H4 (cell line): ENCODE results near the gene MYO1D. TPM values are rescaled to one million over a fixed set of nuclear protein-coding genes. Genes with fewer than 3 reads are reported as not detected.
A peak's percentile ranks its signal among the peaks of the same experiment; 100 is the strongest.

Experiments used
- DNase-seq: peaks from one replicate; pipeline ENCODE4 v3.0.0-alpha.2; 2015; ENCODE audit warnings: low spot score
- total RNA-seq: library from RNA; depleted of rRNA; stranded (reverse); fragments of >200 nt; shearing (Covaris generic); gene quantifications from 2 replicates; pipeline ENCODE4 v1.2.3, GENCODE V29; 2014

The MYO1D gene
- total RNA-seq, 1 experiment from 2014 or later: 12.6 TPM

DNA sequence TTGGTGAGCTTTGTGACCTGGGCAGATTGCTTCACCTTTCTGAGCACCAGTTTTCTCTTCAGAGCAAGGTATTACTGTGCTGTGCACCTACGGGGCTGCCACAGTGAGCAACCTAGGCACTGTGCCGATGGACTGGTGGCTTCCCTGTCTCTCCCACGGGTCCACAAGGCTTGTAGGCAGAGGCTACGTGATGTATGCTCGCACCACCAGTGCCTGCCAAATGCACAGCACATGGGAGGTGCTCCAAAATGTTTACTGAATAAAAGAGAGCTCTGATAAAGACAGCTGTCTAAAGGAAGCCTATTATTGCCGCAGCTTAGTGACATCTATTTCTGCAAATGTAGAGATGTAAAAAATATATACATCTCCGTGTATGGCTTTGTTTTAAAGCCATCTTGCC lies 251.0 kb downstream of the MYO1D start:
- DNase-seq: no peak

GRCh38 chr17:32623196-32623595 lies 253.7 kb downstream of the MYO1D start:
- no peak for DNase-seq

DNA sequence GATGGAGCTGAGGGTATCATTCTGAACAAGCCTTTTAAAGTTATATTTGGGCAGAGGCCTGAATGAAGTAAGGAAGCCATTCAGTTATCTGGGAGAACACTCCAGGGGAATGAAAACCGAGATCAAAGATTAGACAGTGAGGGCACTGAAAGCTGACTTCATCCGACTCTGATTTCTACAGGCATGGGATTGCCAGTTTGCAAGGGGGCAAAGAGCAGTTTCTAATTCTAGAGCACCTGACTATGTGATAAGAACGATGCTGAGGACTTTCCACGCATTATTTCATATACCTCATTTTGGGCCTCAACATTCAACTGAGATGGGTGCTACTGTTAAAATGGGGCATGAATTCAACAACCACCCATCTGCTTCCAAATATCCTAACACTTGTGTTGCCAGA lies 254.4 kb downstream of the MYO1D start:
- DNase-seq: no peak

DNA sequence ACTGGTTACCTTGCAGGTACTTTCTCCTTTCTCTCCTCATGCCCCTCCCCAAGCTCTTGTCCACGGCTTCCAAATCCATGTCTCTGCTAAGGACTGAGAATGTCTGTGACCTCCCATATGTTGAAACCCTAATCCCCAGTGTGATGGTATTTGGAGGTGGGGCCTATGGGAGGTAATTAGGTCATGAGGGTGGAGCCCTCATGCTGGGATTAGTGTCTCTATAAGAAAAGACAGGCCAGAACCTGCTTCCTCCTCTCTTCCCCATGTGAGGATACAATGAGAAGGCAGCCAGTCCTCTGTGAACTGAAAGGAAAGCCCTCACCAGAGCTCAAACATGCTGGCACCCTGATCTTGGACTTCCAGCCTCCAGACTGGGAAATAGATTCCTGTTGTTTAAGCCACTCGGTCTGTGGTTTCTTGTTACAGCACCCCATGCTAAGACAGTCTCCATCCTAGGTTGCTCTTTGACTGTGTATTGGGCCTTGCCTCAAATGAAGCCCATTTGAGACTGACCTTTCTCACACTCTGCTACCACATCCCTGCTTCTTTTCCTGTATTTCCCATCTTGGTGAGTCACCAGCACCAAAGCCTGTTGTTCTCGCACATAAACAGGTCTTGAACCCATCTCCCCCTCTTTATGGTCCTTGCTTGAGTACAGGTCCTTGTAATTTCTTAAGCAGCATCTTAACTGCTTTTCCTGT lies 255.2 kb downstream of the MYO1D start:
- peak; percentile 9 for DNase-seq

- DNase-seq: no peak
Measured at GRCh38 chr17:32615326-32615725, 261.6 kb downstream of the MYO1D start.

DNA sequence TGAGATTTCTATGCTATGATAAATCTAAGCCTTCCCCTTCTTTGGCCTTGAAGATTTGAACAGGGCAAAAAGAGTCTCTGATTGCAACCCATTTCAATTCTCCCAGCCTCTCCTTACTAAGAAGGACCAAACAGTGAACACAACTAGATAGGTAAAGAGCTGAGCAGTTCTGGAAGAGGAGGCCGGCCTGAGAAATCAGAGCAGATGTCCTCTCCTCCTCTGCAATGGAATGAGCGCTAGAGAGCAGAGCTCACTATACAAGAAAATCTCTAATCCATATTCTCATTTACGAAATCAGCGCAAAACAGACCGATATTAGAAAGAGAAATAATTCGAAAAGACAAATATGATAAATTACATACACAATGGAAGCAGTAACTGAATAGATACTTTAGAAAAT lies 266.0 kb downstream of the MYO1D start:
- DNase-seq: no peak

GRCh38 chr17:32609884-32610650 lies 266.9 kb downstream of the MYO1D start:
- DNase-seq: no peak

DNA sequence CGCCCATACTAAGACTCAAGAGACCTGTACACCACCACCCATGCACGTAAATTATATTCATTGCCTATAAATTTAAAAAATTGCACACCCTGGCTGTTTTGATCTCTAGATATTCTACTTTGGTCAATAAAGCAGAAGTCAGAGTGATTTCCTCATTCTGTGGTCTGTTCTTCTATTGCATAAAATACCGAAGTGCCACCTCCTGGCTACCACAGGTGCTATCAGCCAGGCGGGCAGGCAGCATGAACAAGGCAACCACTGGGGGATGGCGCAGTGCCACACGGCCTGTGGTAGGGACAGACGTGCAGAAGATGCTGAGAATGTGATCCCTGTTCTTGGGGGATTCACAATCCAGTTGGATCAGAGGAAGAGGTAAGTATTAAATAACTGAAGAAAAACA lies 267.8 kb downstream of the MYO1D start:
- DNase-seq: peak; percentile 80

DNA sequence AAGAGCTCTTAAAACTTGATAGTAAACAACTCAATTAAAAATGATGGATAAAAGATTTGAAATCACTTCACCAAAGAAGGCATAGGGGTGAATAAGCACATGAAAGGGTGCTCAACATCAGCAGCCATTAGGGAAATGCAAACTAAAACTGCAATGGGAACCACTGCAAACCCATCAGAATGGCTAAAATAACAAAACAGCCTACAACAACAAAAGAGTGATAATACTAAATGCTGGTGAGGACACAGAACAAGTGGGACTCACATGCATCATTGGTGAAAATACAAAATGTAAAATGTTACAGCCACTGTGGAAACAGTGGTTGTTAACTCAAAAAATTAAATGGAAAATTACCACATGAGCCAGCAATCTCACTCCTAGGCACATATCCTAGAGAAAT lies 268.7 kb downstream of the MYO1D start:
- no peak for DNase-seq

DNA sequence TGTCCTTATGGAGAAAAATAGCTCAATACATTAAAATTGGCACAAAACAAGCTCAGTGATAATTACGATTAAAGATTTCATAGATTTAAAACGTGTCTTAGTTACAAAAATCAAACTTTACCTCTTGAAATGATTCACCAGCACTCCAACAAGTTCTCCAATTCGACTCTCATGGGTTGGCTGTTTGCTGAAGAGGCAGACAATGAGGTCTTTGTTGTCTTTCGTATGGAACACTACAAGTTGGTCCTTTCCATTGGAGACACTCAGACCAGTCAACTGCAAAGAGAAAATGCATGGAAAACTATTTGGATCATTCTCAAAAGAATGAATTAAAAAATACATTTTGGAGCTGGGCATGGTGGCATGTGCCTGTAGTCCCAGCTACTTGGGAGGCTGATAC lies 272.0 kb downstream of the MYO1D start:
- no peak for DNase-seq

DNA sequence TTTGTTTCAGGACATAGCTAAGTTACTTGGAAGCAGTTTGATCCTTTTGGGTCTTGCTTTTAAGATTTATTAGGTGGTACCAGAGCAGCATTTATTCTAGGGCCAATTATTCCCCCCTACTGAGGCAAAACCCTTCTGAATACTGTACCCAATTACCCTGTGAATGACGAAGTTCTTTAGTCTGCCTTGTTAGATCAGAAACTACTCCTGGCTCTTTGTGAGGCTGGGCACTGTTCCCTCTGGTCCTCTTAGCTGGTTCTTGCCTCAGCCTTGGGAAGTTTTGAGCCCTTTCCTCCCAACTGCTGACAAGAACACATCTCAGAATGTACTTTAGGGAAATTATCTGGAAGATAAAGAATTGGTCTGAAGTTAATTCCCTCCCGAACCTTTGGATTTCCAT lies 274.5 kb downstream of the MYO1D start:
- no peak for DNase-seq

DNA sequence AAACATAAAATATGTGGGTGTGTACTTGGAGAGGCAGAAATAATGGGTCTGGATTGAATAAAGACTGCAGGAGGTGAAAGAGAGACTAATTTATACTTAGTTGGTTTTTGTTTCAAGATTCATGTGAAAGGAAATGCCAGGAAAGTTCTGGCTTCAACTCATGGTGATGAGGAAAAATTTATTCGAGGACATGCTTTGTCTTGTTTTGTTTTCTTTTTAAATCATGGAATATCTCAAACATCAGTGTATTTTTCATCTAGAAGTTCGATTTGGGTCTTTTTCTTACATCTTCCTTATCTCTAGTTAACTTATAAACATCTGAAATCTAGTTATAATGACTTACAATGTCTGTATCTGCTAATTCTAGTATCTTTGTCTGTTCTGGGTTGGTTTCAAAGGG lies 275.1 kb downstream of the MYO1D start:
- no peak for DNase-seq

DNA sequence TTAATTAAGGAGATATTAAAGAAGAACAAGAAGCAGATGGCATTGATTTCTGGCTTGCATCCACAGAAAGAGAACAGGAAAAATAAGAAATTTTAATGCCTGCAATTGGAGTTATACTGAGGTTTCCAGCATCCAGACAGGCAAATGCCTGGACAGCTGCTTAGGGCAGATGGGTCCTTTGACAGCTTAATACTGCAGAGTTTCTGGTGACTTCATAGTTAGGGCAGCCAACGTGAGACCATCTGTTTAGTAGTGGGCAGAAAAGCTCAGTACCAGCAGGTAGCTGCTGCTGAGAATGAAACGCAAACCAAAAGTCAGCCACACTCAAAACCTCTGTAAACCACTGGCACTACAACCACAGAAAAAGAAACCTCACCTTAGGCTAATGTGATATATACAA lies 280.3 kb downstream of the MYO1D start:
- DNase-seq: peak; percentile 20

DNA sequence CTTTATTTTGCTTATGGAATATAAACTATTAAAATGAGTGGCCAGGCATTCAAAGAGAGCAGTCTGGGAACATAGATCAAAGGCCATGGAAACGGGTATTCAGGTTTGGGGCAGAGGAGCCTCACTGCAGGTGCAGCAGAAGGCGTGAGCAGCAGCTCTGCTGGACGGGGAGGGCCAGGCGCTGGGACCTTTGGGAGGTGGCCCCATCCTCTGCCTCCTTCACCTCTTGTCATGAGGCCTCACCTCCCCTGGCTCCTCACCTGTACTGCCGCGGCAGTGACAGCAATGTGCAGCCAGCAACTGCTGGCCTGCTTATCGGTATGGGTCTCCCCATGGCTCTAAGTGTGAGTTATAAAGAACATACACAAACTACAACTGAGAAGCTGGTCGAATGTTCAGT lies 280.7 kb downstream of the MYO1D start:
- no peak for DNase-seq

GRCh38 chr17:32593003-32593402 lies 283.9 kb downstream of the MYO1D start:
- no peak for DNase-seq

- no peak for DNase-seq
Measured at GRCh38 chr17:32591405-32591804, 285.5 kb downstream of the MYO1D start.

DNA sequence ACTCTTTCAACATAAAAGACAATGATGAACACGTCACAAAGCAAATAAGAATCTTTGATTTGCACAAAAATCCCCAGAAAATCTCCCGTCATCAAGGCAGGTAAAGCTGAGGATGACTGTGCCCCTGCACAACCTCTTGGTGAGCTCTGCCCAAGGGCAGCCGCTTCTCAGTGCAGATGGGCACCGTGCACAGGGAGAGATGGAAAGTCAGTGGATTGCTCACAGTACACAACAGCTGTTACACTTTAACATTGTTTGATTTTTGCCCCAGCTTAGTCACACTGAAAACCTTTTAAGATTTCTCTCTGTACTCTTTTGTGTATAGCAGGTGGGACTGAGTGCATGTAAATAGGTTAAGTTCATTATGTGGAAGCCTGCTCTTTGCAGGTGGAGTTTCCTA lies 285.9 kb downstream of the MYO1D start:
- no peak for DNase-seq

DNA sequence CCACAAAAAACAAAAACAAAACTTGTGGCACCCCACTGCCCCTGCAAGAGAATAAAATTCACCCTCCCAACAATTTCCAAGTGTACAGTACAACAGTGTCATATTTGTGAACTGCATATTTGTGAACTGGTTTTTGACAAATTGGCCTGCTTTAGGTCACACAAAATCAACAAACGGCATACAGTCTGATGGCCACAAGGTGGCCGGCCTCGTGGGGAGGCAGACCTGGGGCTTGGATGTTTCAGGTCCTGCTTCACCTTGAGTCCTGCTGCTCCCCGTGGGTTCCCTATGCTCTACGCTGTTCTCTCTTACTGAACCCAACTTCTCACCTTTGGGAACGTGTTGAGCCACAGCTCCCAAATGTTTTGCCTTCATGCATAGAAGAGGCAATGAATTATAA lies 287.9 kb downstream of the MYO1D start:
- no peak for DNase-seq

GRCh38 chr17:32588135-32588534 lies 288.8 kb downstream of the MYO1D start:
- no peak for DNase-seq

DNA sequence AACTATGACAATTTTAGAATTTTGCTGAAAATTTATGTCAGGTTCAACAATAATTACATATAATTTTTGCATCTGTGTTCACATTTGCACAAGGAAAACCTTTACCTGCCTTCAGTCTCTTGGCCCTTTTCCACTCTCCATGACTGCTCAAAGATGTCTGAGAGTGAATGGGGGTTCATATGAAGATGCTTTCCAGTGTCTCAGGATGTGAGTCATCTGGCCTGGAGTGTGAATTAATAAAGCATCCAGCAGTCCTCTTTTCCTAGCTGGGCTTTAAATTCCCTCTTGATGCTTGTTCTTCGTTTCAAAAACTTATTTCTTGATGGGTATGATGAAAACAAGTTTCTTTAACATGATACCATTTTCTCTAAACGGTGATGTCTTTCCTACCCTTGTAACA lies 290.3 kb downstream of the MYO1D start:
- no peak for DNase-seq

GRCh38 chr17:32584792-32585191 lies 292.1 kb downstream of the MYO1D start:
- no peak for DNase-seq

DNA sequence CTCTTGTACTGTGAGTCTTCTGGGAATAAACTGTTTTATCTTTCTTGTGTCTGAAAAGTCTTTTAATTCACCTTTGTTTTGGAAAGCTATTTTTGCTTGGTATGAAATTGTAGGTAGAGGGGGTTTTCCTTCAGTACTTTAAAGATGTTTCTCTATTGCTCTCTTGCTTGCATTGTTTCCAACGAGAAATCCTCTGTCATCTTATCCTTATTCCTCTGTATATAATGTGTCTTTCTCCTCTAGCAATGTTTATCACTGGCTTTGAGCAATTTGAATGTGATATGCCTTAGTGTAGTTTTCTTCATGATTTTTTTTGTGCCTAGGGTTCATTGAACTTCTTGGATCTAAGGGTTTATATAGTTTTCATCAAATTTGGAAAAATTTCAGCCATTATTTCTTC lies 293.9 kb downstream of the MYO1D start:
- no peak for DNase-seq

GRCh38 chr17:32575852-32576251 lies 301.1 kb downstream of the MYO1D start:
- DNase-seq: no peak

- no peak for DNase-seq
Measured at GRCh38 chr17:32570081-32570396, 306.9 kb downstream of the MYO1D start.
